PC-3 (cell line): ENCODE results near the gene PSMB5.

Source experiments
- CTCF ChIP-seq: fragments of 300-600 bp; sonication (generic); conservative IDR thresholded peaks from 2 replicates; pipeline ENCODE4 v1.5.1; 2017; ENCODE audit warnings: antibody characterized with exemption, low read depth, mild to moderate bottlenecking, low read length
- EZH2 ChIP-seq: fragments of 300-600 bp; sonication (generic); IDR thresholded peaks from one replicate; pipeline ENCODE4 v1.6.1; 2017; ENCODE audit warnings: antibody characterized with exemption, mild to moderate bottlenecking, low read length; ENCODE audit not compliant: unreplicated experiment
- EZH2phosphoT487 ChIP-seq: fragments of 300-600 bp; sonication (generic); IDR thresholded peaks from 2 replicates; pipeline ENCODE4 v1.6.1; 2018; ENCODE audit warnings: mild to moderate bottlenecking, antibody characterized with exemption, low read length, borderline replicate concordance

GRCh38 chr14:22987291-22987690 lies 47.4 kb downstream of the PSMB5 start:
- TF ChIP-seq EZH2 (no peak), CTCF (no peak), EZH2phosphoT487 (no peak)
